GM19328 (cell line): Measurements from ENCODE around the gene ADCK2.
"Not testable (repeated sequence)": the region's sequence is repeated elsewhere in the genome, so short reads cannot be mapped to it uniquely, and the experiment has no call there.

Source experiments
- ATAC-seq: cut with Tn5 transposase; IDR thresholded peaks from one replicate; pipeline ENCODE4 v1.9.1; 2021; ENCODE audit warnings: mild to moderate bottlenecking, moderate library complexity; ENCODE audit not compliant: unreplicated experiment

The ADCK2 gene

DNA sequence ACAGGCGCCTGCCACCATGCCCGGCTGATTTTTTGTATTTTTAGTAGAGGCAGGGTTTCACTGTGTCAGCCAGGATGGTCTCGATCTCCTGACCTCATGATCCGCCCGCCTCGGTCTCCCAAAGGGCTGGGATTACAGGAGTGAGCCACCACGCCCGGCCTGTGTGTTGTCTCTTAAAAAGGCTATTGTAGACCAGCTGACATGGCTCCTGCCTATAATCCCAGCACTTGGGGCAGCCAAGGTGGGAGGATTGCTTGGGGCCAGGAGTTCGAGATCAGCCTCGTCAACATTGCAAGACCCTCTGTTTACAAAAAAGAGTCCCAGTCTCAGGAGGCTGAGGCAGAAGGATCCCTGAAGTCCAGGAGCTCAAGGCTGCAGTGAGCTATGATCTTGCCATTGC is 21.1 kb downstream of the ADCK2 start:
- not testable (repeated sequence) for ATAC-seq

- ATAC-seq = no peak
Observed at GRCh38 chr7:140694592-140694991, 21.8 kb downstream of the ADCK2 start.

- ATAC-seq = no peak
Observed at GRCh38 chr7:140695381-140695780, 22.6 kb downstream of the ADCK2 start.

DNA sequence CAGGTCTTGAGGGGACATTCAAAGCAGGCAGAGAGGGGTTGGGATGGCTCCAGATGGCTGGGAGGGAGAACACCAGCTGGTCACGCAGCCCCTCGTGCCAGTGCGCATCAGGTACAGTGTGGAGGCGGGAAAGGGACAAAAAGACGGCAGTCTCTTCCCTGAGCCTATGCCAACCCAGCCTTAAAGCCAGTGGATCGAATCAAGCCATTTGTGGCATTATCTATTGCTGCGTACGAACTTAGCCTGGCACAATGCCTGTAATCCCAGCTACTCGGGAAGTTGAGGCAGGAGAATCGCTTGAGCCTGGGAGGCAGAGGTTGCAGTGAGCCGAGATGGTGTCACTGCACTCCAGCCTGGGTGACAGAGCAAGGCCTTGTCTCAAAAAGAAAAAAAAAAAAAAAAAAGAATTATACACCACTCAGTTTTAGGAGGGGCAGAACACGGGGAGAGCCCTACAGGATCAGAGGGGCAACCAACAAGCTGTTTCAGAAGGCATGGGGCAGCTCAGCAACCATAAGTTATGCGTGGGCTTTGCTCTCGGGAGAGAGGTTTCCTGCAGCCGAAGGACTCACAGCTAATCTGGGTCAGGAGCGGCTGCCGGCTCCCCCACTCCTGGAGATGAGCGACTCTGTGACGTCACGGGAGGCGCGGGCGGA is 23.4 kb downstream of the ADCK2 start:
- no peak for ATAC-seq

DNA sequence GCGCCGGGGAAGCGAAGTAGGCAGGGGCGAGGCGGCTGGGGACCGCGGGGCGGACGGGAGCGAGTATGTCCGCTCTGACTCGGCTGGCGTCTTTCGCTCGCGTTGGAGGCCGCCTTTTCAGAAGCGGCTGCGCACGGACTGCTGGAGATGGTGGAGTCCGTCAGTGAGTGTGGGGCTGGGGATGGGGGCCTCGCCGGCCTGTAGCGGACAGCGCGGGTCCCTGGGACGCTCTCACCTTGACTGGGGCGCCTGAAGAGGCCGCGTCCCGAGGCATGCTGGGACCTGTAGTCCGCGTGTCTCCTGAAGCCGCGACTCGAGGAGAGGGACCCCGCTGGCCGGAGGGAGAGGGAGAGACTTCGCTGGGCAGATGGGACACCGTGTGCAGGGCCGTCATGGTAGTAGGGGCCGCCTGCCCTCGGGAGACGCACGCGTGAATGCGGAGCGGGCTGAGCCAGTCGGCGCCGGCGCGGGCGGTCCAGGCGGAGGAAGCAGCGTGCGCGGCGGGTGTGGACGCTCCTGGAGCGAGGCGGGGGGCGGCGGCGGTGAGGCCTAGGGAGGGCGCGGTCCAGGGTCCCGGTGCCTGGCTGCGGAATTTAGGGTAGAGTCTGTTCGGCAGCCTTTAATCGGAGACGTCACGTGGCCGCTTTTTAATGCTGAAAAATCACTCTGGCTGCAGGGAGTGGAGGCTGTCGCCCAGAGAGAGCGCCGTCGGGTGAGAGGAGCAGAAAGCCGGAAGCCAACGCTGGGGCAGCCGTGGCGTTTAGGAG is 24.1 kb downstream of the ADCK2 start, which contains the start of gene NDUFB2:
Gene NDUFB2, plus strand, starts transcription at position 29 of the 767 bp plus-strand sequence. Its CDS starts 37 bp downstream, at position 66.
- peak; percentile 87 for ATAC-seq

- no peak for ATAC-seq
Observed at GRCh38 chr7:140697447-140698143, 24.9 kb downstream of the ADCK2 start.

GRCh38 chr7:140698477-140698876 is 25.7 kb downstream of the ADCK2 start:
- ATAC-seq = no peak

DNA sequence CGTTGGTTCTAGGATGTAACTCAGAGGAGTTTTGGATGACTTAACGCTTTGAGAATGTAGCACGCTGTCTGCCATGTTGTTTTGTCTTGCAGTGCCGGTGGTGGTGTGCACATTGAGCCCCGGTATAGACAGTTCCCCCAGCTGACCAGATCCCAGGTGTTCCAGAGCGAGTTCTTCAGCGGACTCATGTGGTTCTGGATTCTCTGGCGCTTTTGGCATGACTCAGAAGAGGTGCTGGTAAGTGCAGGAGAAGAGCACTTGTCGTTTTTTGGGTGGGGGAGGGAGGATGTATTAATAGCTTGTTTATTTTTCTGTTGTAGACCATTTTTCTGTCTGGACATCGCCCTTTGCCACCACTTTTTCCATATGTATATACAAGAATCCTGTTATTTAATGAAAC is 30.0 kb downstream of the ADCK2 start:
- no peak for ATAC-seq

DNA sequence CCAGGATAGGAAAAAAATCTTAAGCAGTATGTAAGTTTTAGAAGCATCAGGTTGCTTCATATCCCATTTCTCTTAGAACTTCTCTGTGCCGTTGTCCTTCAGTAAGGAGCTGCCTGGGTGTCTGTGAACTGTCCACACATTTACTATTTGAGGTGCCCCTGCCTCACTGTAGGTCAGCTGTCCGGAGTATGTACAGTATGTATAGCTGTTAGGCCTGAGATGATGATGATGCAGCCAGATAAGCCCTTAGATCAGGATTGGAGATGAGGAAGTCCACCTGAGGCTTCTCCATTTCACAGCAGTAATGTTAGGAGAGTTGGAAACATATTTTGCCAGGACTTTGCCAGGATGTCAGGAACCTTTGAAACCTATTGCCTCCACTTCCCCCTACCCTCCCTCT is 31.5 kb downstream of the ADCK2 start:
- ATAC-seq = no peak

GRCh38 chr7:140707132-140707531 is 34.4 kb downstream of the ADCK2 start:
- ATAC-seq = no peak

- not testable (repeated sequence) for ATAC-seq
Observed at GRCh38 chr7:140708764-140709163, 36.0 kb downstream of the ADCK2 start.

DNA sequence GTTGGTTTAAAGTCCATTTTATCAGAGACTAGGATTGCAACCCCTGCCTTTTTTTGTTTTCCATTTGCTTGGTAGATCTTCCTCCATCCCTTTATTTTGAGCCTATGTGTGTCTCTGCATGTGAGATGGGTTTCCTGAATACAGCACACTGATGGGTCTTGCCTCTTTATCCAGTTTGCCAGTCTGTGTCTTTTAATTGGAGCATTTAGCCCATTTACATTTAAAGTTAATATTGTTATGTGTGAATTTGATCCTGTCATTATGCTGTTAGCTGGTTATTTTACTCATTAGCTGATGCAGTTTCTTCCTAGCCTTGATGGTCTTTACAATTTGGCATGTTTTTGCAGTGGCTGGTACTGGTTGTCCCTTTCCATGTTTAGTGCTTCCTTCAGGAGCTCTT is 39.6 kb downstream of the ADCK2 start:
- ATAC-seq = not testable (repeated sequence)

DNA sequence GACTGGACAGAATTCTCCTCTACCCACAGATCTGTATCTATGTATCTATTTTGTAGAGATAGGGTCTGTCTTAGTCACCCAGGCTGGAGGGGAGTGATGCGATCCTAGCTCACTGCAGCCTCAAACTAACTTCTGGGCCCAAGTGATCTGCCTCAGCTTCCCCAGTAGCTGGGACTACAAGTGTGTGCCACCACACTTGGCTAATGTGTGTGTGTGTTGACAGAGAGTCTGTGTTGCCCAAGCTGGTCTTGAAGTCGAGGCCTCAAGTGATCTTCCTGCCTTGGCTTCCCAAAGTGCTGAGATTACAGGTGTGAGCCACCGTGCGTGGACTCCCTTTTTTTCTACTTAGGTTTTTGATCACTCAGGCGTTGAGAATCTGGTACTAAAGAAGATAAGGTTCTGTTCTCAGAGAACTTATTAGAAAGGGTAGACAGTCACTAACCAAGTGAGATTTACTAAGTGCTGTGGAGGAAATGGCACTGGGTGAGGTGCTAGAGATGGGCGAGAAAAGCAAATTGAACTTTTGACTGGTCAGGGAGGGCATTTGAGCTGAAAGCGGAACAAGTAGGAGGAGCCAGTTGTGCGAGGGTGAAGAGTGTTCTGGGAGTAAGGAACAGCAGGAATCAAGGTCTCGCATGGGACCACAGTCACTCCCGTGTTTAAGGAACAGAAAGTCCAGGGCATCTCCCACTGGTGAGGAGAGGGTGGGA is 41.7 kb downstream of the ADCK2 start:
- no peak for ATAC-seq

DNA sequence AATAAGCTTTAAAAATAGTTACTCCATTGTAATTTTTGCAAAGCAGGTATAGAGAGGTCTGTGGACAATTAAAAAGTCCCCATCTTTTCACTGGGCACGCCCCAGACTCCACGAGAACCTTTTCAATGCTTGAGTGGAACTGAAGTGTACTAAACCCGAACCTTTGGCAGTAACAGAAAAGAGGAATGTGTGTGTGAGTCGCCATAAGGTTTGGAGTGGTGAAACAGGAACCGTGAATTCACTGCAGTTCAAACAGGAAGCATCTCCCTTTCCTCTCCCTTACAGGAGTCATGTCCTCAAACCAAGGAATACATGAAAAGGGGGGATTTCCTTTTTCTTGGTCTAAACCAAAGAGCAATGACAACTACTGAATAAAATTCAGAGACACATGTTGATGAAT is 47.0 kb downstream of the ADCK2 start:
- no peak for ATAC-seq

DNA sequence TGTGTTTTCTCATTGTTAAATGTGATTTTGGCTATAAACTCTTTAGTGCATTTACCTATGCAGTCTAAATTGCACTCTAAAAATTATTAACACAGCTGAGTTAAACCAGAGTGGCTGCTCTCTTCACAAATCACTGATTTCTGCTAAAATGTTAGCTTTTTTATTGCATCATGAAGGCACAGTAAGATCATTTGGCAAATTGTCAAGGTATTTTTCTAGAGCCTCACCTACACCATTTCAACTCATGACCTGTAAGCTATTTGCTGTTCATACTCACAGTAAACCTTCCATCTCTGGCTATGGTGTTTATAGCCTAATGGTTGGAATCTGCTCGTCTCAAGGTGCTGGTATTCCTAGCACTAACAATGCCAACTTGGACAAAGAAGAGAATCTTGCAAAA is 49.5 kb downstream of the ADCK2 start:
- ATAC-seq = no peak

DNA sequence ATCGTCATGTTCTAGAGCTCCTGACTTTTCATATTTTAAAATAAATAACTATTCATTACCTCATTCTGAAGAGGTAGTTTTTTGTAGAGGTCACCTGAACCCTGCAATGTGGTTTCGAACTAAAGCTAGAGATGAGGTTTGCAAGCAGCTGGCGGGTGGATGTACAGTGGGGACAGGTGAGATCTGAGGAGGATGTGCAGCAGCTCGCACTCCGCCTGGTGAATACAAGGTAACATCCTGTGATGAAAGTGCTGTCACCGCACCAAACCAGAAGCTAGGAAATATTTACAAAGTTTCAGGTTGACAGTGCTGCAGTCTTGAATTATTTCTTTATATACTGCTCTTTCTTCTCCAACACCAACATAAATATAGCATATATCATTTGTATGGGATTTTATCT is 50.3 kb downstream of the ADCK2 start:
- ATAC-seq = no peak

- no peak for ATAC-seq
Observed at GRCh38 chr7:140723574-140723973, 50.8 kb downstream of the ADCK2 start.

DNA sequence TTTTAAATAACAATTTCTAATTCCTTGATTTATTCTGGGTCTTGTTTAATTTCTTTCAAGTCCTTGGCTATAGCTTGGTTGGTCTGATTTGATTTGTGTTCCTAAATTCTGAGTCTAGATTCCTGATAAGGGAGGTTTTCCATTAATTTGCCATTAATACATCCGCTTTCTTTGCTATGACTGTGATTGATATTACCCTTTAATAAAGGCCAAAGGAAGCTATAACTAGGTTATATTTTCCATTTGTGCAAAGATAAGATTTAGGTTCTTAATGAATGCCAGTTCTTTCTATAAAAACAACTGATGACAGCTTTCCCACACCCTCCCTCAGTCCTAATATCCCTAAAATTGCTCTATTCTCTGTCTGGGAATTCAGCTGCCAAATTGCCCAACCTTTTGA is 52.0 kb downstream of the ADCK2 start:
- ATAC-seq = no peak

DNA sequence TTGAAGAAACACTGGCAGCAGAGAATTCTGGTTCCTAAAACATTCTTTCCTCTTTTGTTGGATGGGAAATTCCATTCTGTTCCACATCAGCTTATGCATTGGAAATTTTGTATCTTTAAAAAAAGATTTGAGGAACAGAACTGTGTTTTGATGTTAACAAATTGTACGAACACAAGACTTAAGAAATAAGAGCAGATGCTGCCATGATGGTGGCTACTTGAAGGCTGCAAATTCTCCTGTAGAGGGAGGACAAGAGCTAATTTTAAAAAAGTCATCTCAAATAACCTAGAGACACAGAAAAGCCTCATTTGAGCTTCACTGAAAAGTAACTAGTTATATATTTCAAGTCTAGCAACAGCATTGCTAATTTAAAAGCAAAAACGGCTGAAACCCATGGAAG is 53.5 kb downstream of the ADCK2 start:
- ATAC-seq = no peak

GRCh38 chr7:140732416-140732815 is 59.7 kb downstream of the ADCK2 start:
- no peak for ATAC-seq

DNA sequence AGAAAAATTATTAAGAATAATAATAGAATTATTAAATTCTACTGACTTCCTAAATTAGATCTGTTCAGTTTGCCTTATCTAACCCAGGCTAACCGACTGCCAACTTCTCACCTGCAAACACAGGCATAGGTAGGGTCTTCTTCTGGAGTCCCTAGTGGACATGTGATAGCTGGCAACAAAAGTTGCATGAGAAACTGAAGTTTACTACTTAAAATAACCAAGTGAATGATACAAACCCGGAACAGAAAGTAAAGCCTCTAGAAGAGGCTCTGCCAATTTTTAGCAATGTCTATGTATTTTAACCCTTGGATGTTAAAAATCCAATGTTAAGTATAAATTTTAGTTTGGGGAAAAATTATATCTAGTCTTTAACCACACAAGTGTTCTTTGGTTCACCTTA is 61.4 kb downstream of the ADCK2 start:
- no peak for ATAC-seq
